Measurements from ENCODE around the gene PUS7. TPM values are rescaled to one million over a fixed set of nuclear protein-coding genes. Genes with fewer than 3 reads are reported as not detected.

The PUS7 gene
- total and polyA plus RNA-seq, 2 of the 8 experiments (the other 6 are each of a cell fraction or from before 2014, with no cell fraction given) = 18.9 to 65.2 TPM

DNA sequence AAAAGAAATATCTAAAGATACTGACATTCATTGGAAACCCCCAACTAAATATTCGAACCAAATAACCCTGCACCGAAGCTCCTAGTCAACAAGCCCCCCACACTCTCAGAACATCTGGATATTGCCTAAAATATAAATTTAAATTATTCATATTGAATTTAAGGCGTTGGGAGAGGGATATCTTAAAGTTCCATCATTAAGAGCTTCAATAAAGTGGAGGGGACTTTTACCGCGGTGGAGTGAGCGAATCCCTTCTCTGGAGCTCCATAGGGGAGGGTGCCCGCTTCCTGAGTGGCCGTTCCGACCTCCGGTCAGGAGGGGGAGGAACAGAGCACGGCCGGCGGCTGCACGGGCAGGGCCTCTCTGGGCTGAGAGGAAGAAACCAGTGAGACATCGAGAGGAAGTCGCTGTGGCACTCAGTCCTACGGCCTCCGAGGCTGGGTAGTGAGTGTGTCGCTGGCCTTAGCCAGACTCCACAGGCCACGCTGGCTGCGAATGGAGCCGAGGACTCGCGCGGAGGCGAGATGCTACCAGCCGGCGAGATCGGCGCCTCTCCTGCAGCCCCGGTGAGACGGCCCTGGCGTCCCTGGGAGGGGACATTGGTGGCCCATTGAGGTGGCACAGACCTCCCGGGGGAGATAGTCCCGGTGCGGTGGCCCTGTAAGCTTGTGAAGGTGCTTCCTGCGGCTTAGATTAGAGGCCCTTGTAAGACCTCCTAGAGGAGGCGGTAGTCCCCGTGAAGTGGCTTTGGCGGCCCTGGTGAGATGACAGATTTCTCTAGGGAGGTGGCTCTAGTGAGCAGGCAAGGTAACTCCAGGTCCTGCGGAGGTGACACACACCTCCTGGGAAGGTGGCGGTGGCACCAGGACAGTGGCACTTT is 10.0 kb upstream of the PUS7 start, which contains the start of gene RINT1:
Gene RINT1, plus strand, starts transcription at position 410 of the 880 bp plus-strand sequence. Its CDS starts 115 bp downstream, at position 525.
- no peak for FAIRE-seq
- peak within 1 kb of the TSS; percentile 99 for H2AFZ ChIP-seq (ENCODE audit: low read length)
- no peaks in the 10 kb centered on the region for H3K27me3 ChIP-seq (replicated peaks in 1 of 4; ENCODE audit: control insufficient read depth in 3 of 4, extremely low read depth in 1 of 4, insufficient read depth in 3 of 4, low read length in 3 of 4)
- peak within 1 kb of the TSS; percentile 92; the same call in 1 of the 2 replicates for H4K8ac ChIP-seq (ENCODE audit: extremely low read depth, insufficient read depth, low read length)
- H3K9ac ChIP-seq (replicated peaks in 1 of 4; ENCODE audit: extremely low read depth in 1 of 4, low read depth in 3 of 4, low read length in 3 of 4) = peak within 1 kb of the TSS in 3 of 4 experiments; percentile 83 to 89 (median 85); a peak in 6 of 7 replicates
- H3K18ac ChIP-seq (ENCODE audit: extremely low read depth, low read length) = peak within 1 kb of the TSS; percentile 93
- H3K79me1 ChIP-seq (ENCODE audit: low read depth, low read length) = no peaks in the 10 kb centered on the region
- DNase-seq (ENCODE audit: low read depth in 1 of 2, low spot score in 2 of 2) = peak; percentile 70 to 98
- H3K56ac ChIP-seq (replicated peaks; ENCODE audit: insufficient read length, low read depth, low read length) = peak within 1 kb of the TSS; percentile 59
- peaks cover 0 to 4% (median 0%) of the 10 kb centered on the region in 4 experiments; a peak in 2 of 7 replicates for H3K4me1 ChIP-seq (replicated peaks in 1 of 4; ENCODE audit: control insufficient read depth in 3 of 4, insufficient read depth in 4 of 4, low read length in 3 of 4)
- no peak within 1 kb of the TSS for H2AK5ac ChIP-seq (ENCODE audit: low read depth, low read length)
- ChIA-PET CTCF (ENCODE audit: partially characterized antibody) (interaction anchor here (0.6 to 3.6 kb wide), 54 partner anchors 9 to 1440 kb away, joined by 3 to 35 read pairs (median 4); partner anchors contain the start of gene EFCAB10), POLR2A (ENCODE audit: partially characterized antibody) (interaction anchor here (0.6 to 6.0 kb wide), 19 partner anchors 9 to 373 kb away, joined by 3 to 77 read pairs (median 4); partner anchors contain the start of genes EFCAB10 and PUS7)
- H3K27ac ChIP-seq (ENCODE audit: low read depth, low read length) = no peak within 1 kb of the TSS
- H3K4me2 ChIP-seq (ENCODE audit: insufficient read depth in 1 of 2, low read depth in 2 of 2, low read length in 2 of 2) = peak within 1 kb of the TSS; percentile 70 to 77
- no peaks in the 10 kb centered on the region for H4K20me1 ChIP-seq (replicated peaks in 1 of 2; ENCODE audit: control insufficient read depth in 1 of 2, insufficient read depth in 2 of 2, low read length in 2 of 2)
- peak within 1 kb of the TSS; percentile 24 for H2BK120ac ChIP-seq (replicated peaks; ENCODE audit: low read depth, low read length)
- peak within 1 kb of the TSS; percentile 90; the same call in 1 of the 2 replicates for H2BK20ac ChIP-seq (ENCODE audit: low read length)
- peak within 1 kb of the TSS; percentile 95; the same call in 1 of the 2 replicates for H2BK15ac ChIP-seq (ENCODE audit: low read length)
- H4K91ac ChIP-seq (replicated peaks; ENCODE audit: insufficient read length, low read length) = peak within 1 kb of the TSS; percentile 51
- no peaks in the 10 kb centered on the region for H3K9me3 ChIP-seq (ENCODE audit: insufficient read depth in 2 of 2, low read depth in 1 of 2, low read length in 1 of 2)
- H2BK12ac ChIP-seq (ENCODE audit: low read depth, low read length) = no peak within 1 kb of the TSS
- H3K14ac ChIP-seq (ENCODE audit: insufficient read length) = no peak within 1 kb of the TSS
- 5% methylated on average over 42 of the region's 42 CpGs; no CpG with 5 or more reads in 1 of the 2 experiments for WGBS, 2 experiments (ENCODE audit: extremely low coverage in 1 of 2, insufficient coverage in 1 of 2, insufficient read length in 1 of 2, insufficient replicate concordance in 2 of 2, low coverage in 1 of 2, low lambda C conversion rate in 2 of 2, missing lambda C conversion rate in 1 of 2)
- H4K5ac ChIP-seq (ENCODE audit: insufficient read length, low read depth, low read length) = peak within 1 kb of the TSS; percentile 57
- peak within 1 kb of the TSS; percentile 86 to 99 (median 96) for H3K4me3 ChIP-seq (ENCODE audit: extremely low read depth in 1 of 4, insufficient read depth in 2 of 4, low read depth in 3 of 4, low read length in 4 of 4)
- no peak within 1 kb of the TSS for H3K23ac ChIP-seq (ENCODE audit: insufficient read length)
- peak within 1 kb of the TSS; percentile 81; the same call in 1 of the 2 replicates for H2BK5ac ChIP-seq (ENCODE audit: low read depth, low read length)
- peaks cover 0 to 12% of the 10 kb centered on the region in 2 experiments; a peak in 1 of 4 replicates for H3K79me2 ChIP-seq (ENCODE audit: control insufficient read depth in 1 of 2, insufficient read depth in 2 of 2, low read length in 2 of 2)
- H3K4ac ChIP-seq (replicated peaks; ENCODE audit: insufficient read length, low read depth, low read length) = no peak within 1 kb of the TSS
- peaks cover 7% of the 10 kb centered on the region; the same call in 1 of the 2 replicates for H3K23me2 ChIP-seq (ENCODE audit: low read depth, low read length)
- H3K36me3 ChIP-seq (ENCODE audit: control insufficient read depth in 2 of 4, insufficient read depth in 4 of 4, low read length in 3 of 4) = peaks cover 0 to 3% (median 0%) of the 10 kb centered on the region in 4 experiments; a peak in 1 of 8 replicates
- TF ChIP-seq SP2 (IDR thresholded peaks at IDR 0.05; ENCODE audit: low read length) (peak; percentile 93), CREB1 (IDR thresholded peaks at IDR 0.05) (0 out of 2 replicates have a peak, but pooled peaks have one; percentile 33), FOSL1 (IDR thresholded peaks at IDR 0.05; ENCODE audit: insufficient read depth, low read depth, low read length) (no peak), POLR2AphosphoS5 (IDR thresholded peaks at IDR 0.05; ENCODE audit: low read depth, low read length) (peak; percentile 97), SP4 (IDR thresholded peaks at IDR 0.05; ENCODE audit: low read length) (no peak), KDM5A (IDR thresholded peaks at IDR 0.05; ENCODE audit: low read length) (no peak), POLR2A (IDR thresholded peaks at IDR 0.05; ENCODE audit: control extremely low read depth in 1 of 2, low read depth in 2 of 2, low read length in 2 of 2) (peak; percentile 86 to 97), RNF2 (IDR thresholded peaks at IDR 0.05; ENCODE audit: borderline replicate concordance, low read depth, low read length, missing control alignments, poor library complexity, severe bottlenecking) (no peak), JUN (IDR thresholded peaks at IDR 0.05; ENCODE audit: low read depth, low read length) (no peak), CHD1 (IDR thresholded peaks at IDR 0.05; ENCODE audit: low read depth, low read length) (no peak), RBBP5 (IDR thresholded peaks at IDR 0.05; ENCODE audit: borderline replicate concordance, low read depth, low read length) (peak; percentile 81), BACH1 (IDR thresholded peaks at IDR 0.05; ENCODE audit: low read length) (no peak)
